Head of caudate nucleus (tissue), 42 donors: ENCODE results near the gene SLCO4A1.
"Not testable (repeated sequence)": the region's sequence is repeated elsewhere in the genome, so short reads cannot be mapped to it uniquely, and the experiment has no call there.

Experiments
- DNase-seq, 42 donors: peaks; one replicate each; pipeline versions ENCODE4 v3.0.0 to v3.0.0-alpha.2; 2020 to 2021; ENCODE audit warnings: mixed read lengths in 7 of 42
- intact Hi-C: fragments of 100-400 bp; cut with DNase I; formaldehyde crosslinking; loops from one replicate; pipeline ENCODE4 v1.15.0; 2022

Gene SLCO4A1

GRCh38 chr20:62668441-62669027 lies 26.2 kb downstream of the SLCO4A1 start:
- peak; percentile 59 to 94 (median 84) for DNase-seq

GRCh38 chr20:62669249-62669648 lies 26.9 kb downstream of the SLCO4A1 start:
- intact Hi-C loops: loop anchor here (5.0 kb wide), 1 partner anchor 123 kb away; no protein-coding TSS in a partner anchor
- no peak for DNase-seq

More at GRCh38 chr20:62668441-62669027, 26.2 kb downstream of the SLCO4A1 start:
- intact Hi-C loops: loop anchor here (5.0 kb wide), 1 partner anchor 124 kb away; no protein-coding TSS in a partner anchor

- intact Hi-C loops: no loop called here
- no peak for DNase-seq
Observed at GRCh38 chr20:62670156-62670555, 27.9 kb downstream of the SLCO4A1 start.

GRCh38 chr20:62670998-62671397 lies 28.7 kb downstream of the SLCO4A1 start:
- no peak for DNase-seq
- intact Hi-C loops: no loop called here

- DNase-seq: no peak
- intact Hi-C loops: no loop called here
Observed at GRCh38 chr20:62671765-62672164, 29.5 kb downstream of the SLCO4A1 start.

GRCh38 chr20:62674370-62674769 lies 32.1 kb downstream of the SLCO4A1 start:
- no peak for DNase-seq
- intact Hi-C loops: no loop called here

GRCh38 chr20:62675156-62675876 lies 33.0 kb downstream of the SLCO4A1 start:
- intact Hi-C loops: no loop called here
- no peak for DNase-seq

- no peak for DNase-seq
- intact Hi-C loops: no loop called here
Observed at GRCh38 chr20:62675877-62676260, 33.6 kb downstream of the SLCO4A1 start.

GRCh38 chr20:62676976-62677375 lies 34.7 kb downstream of the SLCO4A1 start:
- intact Hi-C loops: no loop called here
- DNase-seq: no peak

- DNase-seq: no peak
- intact Hi-C loops: no loop called here
Observed at GRCh38 chr20:62677678-62678077, 35.4 kb downstream of the SLCO4A1 start.

GRCh38 chr20:62678553-62678952 lies 36.2 kb downstream of the SLCO4A1 start:
- no peak for DNase-seq
- intact Hi-C loops: no loop called here

- intact Hi-C loops: no loop called here
- no peak for DNase-seq
Observed at GRCh38 chr20:62679978-62680589, 37.8 kb downstream of the SLCO4A1 start.

- no peak for DNase-seq
- intact Hi-C loops: no loop called here
Observed at GRCh38 chr20:62682912-62683517, 40.7 kb downstream of the SLCO4A1 start.

GRCh38 chr20:62683660-62684322 lies 41.5 kb downstream of the SLCO4A1 start:
- intact Hi-C loops, DNase-seq: not testable (repeated sequence)

- intact Hi-C loops: no loop called here
- DNase-seq: no peak
Observed at GRCh38 chr20:62684981-62685380, 42.7 kb downstream of the SLCO4A1 start.

- intact Hi-C loops: no loop called here
- DNase-seq: peak in 23 of 42 donors; percentile 25 to 65 (median 44)
Observed at GRCh38 chr20:62685781-62686555, 43.7 kb downstream of the SLCO4A1 start.

GRCh38 chr20:62686869-62687830 lies 44.8 kb downstream of the SLCO4A1 start:
- DNase-seq: no peak
- intact Hi-C loops: no loop called here

- intact Hi-C loops: no loop called here
- no peak for DNase-seq
Observed at GRCh38 chr20:62688083-62688482, 45.8 kb downstream of the SLCO4A1 start.
